HepG2 (cell line): ENCODE results near the gene MIDN. TPM values are rescaled to one million over a fixed set of nuclear protein-coding genes. Genes with fewer than 3 reads are reported as not detected.

Source experiments
- ARNT2 ChIP-seq: sonication (generic); formaldehyde crosslinking; IDR thresholded peaks from 2 replicates; pipeline ENCODE4 v1.8.0; 2022; ENCODE audit warnings: mild to moderate bottlenecking, low read depth, missing genetic modification reagents, moderate library complexity
- BRCA1 ChIP-seq: sonication (generic); formaldehyde crosslinking; IDR thresholded peaks from 2 replicates; pipeline ENCODE4 v1.4.0; 2020; ENCODE audit warnings: missing genetic modification reagents
- DMAP1 ChIP-seq: IDR thresholded peaks from 2 replicates; pipeline ENCODE4 v1.6.1; 2016
- EP300 ChIP-seq, 3 experiments: sonication (generic) in 1 of 3; formaldehyde crosslinking in 1 of 3; IDR thresholded peaks; 2 replicates each; pipeline versions ENCODE4 v1.5.1 to v1.6.1; 2011 to 2020; ENCODE audit warnings: low read depth in 2 of 3, low read length in 2 of 3, borderline replicate concordance in 1 of 3, improper control_type of control experiment in 1 of 3, mild to moderate bottlenecking in 1 of 3, missing genetic modification reagents in 1 of 3, moderate library complexity in 1 of 3
- ESRRA ChIP-seq: sonication (generic); formaldehyde crosslinking; IDR thresholded peaks from 2 replicates; pipeline ENCODE4 v1.5.1; 2020; ENCODE audit warnings: mild to moderate bottlenecking, low read depth, missing genetic modification reagents
- MBNL3 ChIP-seq: fragments of 250-450 bp; sonication (Bioruptor Pico); conservative IDR thresholded peaks from 2 replicates; pipeline ENCODE4 v1.8.0; 2022; ENCODE audit warnings: mild to moderate bottlenecking, inconsistent platforms
- MTA1 ChIP-seq: sonication (generic); formaldehyde crosslinking; IDR thresholded peaks from 2 replicates; pipeline ENCODE4 v1.4.0; 2020; ENCODE audit warnings: missing genetic modification reagents, mild to moderate bottlenecking, borderline replicate concordance
- NR2F6 ChIP-seq, 2 experiments: IDR thresholded peaks; 2 replicates each; pipeline ENCODE4 v1.6.1; 2016; ENCODE audit warnings: antibody characterized with exemption in 1 of 2, mild to moderate bottlenecking in 1 of 2
- RXRA ChIP-seq: sonication (generic); formaldehyde crosslinking; IDR thresholded peaks from 2 replicates; pipeline ENCODE4 v1.5.1; 2020; ENCODE audit warnings: missing genetic modification reagents
- STAG1 ChIP-seq: sonication (generic); formaldehyde crosslinking; IDR thresholded peaks from 2 replicates; pipeline ENCODE4 v1.4.0; 2020; ENCODE audit warnings: missing genetic modification reagents
- ZKSCAN8 ChIP-seq: IDR thresholded peaks from 2 replicates; pipeline ENCODE4 v1.6.1; 2016; ENCODE audit warnings: borderline replicate concordance, missing genetic modification reagents, missing compliant biosample characterization
- ZNF143 ChIP-seq: sonication (generic); formaldehyde crosslinking; IDR thresholded peaks from 2 replicates; pipeline ENCODE4 v1.4.0; 2020; ENCODE audit warnings: missing genetic modification reagents
- ZNF432 ChIP-seq: sonication (generic); formaldehyde crosslinking; IDR thresholded peaks from 2 replicates; pipeline ENCODE4 v1.5.0; 2020; ENCODE audit warnings: missing genetic modification reagents, mild to moderate bottlenecking, borderline replicate concordance
- ZNF562 ChIP-seq: sonication (generic); formaldehyde crosslinking; IDR thresholded peaks from 2 replicates; pipeline ENCODE4 v1.8.0; 2022; ENCODE audit warnings: missing genetic modification reagents, borderline replicate concordance
- ZNF570 ChIP-seq: sonication (generic); formaldehyde crosslinking; IDR thresholded peaks from 2 replicates; pipeline ENCODE4 v1.4.0; 2020; ENCODE audit warnings: mild to moderate bottlenecking, missing genetic modification reagents, borderline replicate concordance
- ZNF589 ChIP-seq: sonication (generic); formaldehyde crosslinking; conservative IDR thresholded peaks from 2 replicates; pipeline ENCODE4 v1.8.0; 2022; ENCODE audit warnings: mild to moderate bottlenecking, moderate library complexity, missing genetic modification reagents
- polyA plus RNA-seq, 8 experiments: library from polyadenylated mRNA; depleted of rRNA in 3 of 8; stranded (reverse) in 7 of 8; unstranded in 1 of 8; fragments of >200 nt; fragmentation: Illumina TruSeq in 4 of 8; extraction: Trizol in 4 of 8; gene quantifications; 2 replicates each; pipeline versions ENCODE4 v1.2.1 to v1.2.3, GENCODE V29; 2011 to 2016; ENCODE audit warnings: low read depth in 4 of 8, missing spikeins in 1 of 8, mixed read lengths in 1 of 8; ENCODE audit not compliant: insufficient read depth in 1 of 8
- total RNA-seq, 5 experiments: library from RNA; depleted of rRNA; stranded (reverse); fragments of >200 nt; fragmentation: Illumina TruSeq; extraction: Trizol; gene quantifications; 2 replicates each; pipeline ENCODE4 v1.2.3, GENCODE V29; 2016; ENCODE audit warnings: low read depth in 1 of 5
- TF ChIP-seq, protein P1 (sequence below): sonication (generic); formaldehyde crosslinking; IDR thresholded peaks from 2 replicates; pipeline ENCODE4 v1.8.1; 2023; ENCODE audit warnings: mild to moderate bottlenecking, inconsistent platforms, moderate library complexity, missing genetic modification reagents, borderline replicate concordance
- TF ChIP-seq, protein P2 (sequence below): IDR thresholded peaks from 2 replicates; pipeline ENCODE4 v1.6.1; 2016; ENCODE audit warnings: low read depth, borderline replicate concordance
- TF ChIP-seq, protein P3 (sequence below): sonication (generic); formaldehyde crosslinking; IDR thresholded peaks from 2 replicates; pipeline ENCODE4 v1.5.1; 2020; ENCODE audit warnings: mild to moderate bottlenecking, missing genetic modification reagents, borderline replicate concordance
- TF ChIP-seq, protein P4 (sequence below): sonication (generic); formaldehyde crosslinking; IDR thresholded peaks from 2 replicates; pipeline ENCODE4 v1.5.0; 2020; ENCODE audit warnings: missing genetic modification reagents, mild to moderate bottlenecking, borderline replicate concordance

Gene MIDN
- total and polyA plus RNA-seq, 2 of the 13 experiments (the other 11 are each of a cell fraction or from before 2014, with no cell fraction given) = 8.4 to 18.0 TPM

DNA sequence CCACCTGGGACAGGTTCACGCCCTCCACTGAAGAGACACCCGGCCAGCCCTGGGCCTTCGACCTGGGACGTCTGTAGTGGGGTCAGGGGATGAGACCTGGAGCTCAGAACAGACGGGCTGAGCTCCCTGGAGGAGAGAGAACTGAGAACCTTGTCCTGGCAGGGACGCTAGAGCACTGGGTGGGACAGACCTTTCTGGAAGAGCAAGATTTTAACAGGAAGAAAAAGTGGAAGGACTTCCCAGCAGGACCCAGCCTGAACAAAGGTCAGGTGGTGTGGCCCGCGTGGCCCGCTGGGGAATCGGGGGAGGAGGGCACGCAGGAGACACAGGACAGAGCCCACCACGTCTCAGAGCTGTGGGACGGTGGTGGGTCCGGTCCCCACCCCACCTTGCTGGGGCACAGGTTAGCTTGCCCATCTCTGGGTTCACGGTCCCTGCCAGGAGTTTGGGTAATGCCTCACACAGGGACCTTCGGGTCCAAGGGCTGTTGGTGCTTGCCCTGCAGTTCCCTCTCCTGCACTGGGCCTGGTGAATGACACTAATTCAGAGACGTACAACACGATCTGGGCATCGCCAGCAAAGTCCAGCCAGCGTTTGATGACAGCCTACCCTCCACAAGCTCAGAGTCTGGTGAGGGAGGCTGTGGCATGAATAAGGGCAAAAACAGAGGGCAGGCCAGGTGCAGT is 36.1 kb downstream of the MIDN start (continued):
- TF ChIP-seq, protein P1, sequence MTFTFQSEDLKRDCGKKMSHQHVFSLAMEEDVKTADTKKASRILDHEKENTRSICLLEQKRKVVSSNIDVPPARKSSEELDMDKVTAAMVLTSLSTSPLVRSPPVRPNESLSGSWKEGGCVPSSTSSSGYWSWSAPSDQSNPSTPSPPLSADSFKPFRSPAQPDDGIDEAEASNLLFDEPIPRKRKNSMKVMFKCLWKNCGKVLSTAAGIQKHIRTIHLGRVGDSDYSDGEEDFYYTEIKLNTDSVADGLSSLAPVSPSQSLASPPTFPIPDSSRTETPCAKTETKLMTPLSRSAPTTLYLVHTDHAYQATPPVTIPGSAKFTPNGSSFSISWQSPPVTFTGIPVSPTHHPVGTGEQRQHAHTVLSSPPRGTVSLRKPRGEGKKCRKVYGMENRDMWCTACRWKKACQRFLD (CRISPR knock-in tag) = no peak
- no peak for TF ChIP-seq ZNF570 (CRISPR knock-in tag)
- peak; percentile 29; the same call in 1 of the 2 replicates for TF ChIP-seq RXRA (CRISPR knock-in tag)
- TF ChIP-seq MBNL3 (CRISPR knock-in tag) = no peak
- TF ChIP-seq ZNF143 = peak; percentile 81
- TF ChIP-seq ESRRA = peak; percentile 38; the same call in 1 of the 2 replicates
- no peak for TF ChIP-seq ZNF432 (CRISPR knock-in tag)
- TF ChIP-seq NR2F6 (IDR thresholded peaks at IDR 0.05) = peak; percentile 59
- TF ChIP-seq NR2F6 (CRISPR knock-in tag; IDR thresholded peaks at IDR 0.05) = peak; percentile 32; the same call in 1 of the 2 replicates
- no peak for TF ChIP-seq BRCA1 (CRISPR knock-in tag)
- TF ChIP-seq STAG1 (CRISPR knock-in tag) = peak; percentile 2; the same call in 1 of the 2 replicates
- TF ChIP-seq, protein P2, sequence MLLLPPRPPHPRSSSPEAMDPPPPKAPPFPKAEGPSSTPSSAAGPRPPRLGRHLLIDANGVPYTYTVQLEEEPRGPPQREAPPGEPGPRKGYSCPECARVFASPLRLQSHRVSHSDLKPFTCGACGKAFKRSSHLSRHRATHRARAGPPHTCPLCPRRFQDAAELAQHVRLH (CRISPR knock-in tag) = 0 out of 2 replicates have a peak, but pooled peaks have one; percentile 50
- TF ChIP-seq, protein P3, sequence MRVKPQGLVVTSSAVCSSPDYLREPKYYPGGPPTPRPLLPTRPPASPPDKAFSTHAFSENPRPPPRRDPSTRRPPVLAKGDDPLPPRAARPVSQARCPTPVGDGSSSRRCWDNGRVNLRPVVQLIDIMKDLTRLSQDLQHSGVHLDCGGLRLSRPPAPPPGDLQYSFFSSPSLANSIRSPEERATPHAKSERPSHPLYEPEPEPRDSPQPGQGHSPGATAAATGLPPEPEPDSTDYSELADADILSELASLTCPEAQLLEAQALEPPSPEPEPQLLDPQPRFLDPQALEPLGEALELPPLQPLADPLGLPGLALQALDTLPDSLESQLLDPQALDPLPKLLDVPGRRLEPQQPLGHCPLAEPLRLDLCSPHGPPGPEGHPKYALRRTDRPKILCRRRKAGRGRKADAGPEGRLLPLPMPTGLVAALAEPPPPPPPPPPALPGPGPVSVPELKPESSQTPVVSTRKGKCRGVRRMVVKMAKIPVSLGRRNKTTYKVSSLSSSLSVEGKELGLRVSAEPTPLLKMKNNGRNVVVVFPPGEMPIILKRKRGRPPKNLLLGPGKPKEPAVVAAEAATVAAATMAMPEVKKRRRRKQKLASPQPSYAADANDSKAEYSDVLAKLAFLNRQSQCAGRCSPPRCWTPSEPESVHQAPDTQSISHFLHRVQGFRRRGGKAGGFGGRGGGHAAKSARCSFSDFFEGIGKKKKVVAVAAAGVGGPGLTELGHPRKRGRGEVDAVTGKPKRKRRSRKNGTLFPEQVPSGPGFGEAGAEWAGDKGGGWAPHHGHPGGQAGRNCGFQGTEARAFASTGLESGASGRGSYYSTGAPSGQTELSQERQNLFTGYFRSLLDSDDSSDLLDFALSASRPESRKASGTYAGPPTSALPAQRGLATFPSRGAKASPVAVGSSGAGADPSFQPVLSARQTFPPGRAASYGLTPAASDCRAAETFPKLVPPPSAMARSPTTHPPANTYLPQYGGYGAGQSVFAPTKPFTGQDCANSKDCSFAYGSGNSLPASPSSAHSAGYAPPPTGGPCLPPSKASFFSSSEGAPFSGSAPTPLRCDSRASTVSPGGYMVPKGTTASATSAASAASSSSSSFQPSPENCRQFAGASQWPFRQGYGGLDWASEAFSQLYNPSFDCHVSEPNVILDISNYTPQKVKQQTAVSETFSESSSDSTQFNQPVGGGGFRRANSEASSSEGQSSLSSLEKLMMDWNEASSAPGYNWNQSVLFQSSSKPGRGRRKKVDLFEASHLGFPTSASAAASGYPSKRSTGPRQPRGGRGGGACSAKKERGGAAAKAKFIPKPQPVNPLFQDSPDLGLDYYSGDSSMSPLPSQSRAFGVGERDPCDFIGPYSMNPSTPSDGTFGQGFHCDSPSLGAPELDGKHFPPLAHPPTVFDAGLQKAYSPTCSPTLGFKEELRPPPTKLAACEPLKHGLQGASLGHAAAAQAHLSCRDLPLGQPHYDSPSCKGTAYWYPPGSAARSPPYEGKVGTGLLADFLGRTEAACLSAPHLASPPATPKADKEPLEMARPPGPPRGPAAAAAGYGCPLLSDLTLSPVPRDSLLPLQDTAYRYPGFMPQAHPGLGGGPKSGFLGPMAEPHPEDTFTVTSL (CRISPR knock-in tag) = no peak
- no peak for TF ChIP-seq ZNF589 (CRISPR knock-in tag)
- peak; percentile 57; the same call in 1 of the 2 replicates for TF ChIP-seq DMAP1 (CRISPR knock-in tag)
- TF ChIP-seq ARNT2 (CRISPR knock-in tag) = peak; percentile 71
- TF ChIP-seq, protein P4, sequence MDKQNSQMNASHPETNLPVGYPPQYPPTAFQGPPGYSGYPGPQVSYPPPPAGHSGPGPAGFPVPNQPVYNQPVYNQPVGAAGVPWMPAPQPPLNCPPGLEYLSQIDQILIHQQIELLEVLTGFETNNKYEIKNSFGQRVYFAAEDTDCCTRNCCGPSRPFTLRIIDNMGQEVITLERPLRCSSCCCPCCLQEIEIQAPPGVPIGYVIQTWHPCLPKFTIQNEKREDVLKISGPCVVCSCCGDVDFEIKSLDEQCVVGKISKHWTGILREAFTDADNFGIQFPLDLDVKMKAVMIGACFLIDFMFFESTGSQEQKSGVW (CRISPR knock-in tag) = no peak
- TF ChIP-seq ZNF562 (CRISPR knock-in tag) = no peak
- peak; percentile 16; the same call in 1 of the 2 replicates for TF ChIP-seq ZKSCAN8
- TF ChIP-seq MTA1 = 0 out of 2 replicates have a peak, but pooled peaks have one; percentile 11
- no peak for TF ChIP-seq EP300 (IDR thresholded peaks at IDR 0.05; ENCODE audit: low read depth in 2 of 2, low read length in 2 of 2)
- no peak for TF ChIP-seq EP300 (CRISPR knock-in tag; IDR thresholded peaks at IDR 0.05; ENCODE audit: borderline replicate concordance)
